Activated CD4-positive, alpha-beta T cell treated with anti-CD3 and anti-CD28 coated beads for 36 hours (primary cell): Measurements from ENCODE around the gene TDRKH. TPM values are rescaled to one million over a fixed set of nuclear protein-coding genes. Genes with fewer than 3 reads are reported as not detected.

Source experiments
- ATAC-seq: fragments of 200-7000 bp; cut with Tn5 transposase; one replicate; pipeline ENCODE4 v1.10.0; 2021; ENCODE audit warnings: mild to moderate bottlenecking, moderate library complexity
- CTCF ChIA-PET: fragments of 350-600 bp; sonication (Branson Sonifier 250); formaldehyde crosslinking; loops from one replicate; lab custom pipeline; 2021; ENCODE audit warnings: antibody characterized with exemption; lab: Charles Lee
- POLR2A ChIA-PET: fragments of 350-600 bp; sonication (Branson Sonifier 250); formaldehyde crosslinking; loops from one replicate; lab custom pipeline; 2021; ENCODE audit warnings: antibody characterized with exemption, inconsistent platforms; lab: Charles Lee
- DNase-seq: peaks from one replicate; pipeline ENCODE4 v3.0.0-alpha.2; 2020
- H3K27ac Mint-ChIP-seq: one replicate; pipeline ENCODE4 v1.8.0; 2021; ENCODE audit warnings: mixed read lengths
- H3K27me3 Mint-ChIP-seq: one replicate; pipeline ENCODE4 v1.8.0; 2021; ENCODE audit warnings: mixed read lengths
- H3K36me3 Mint-ChIP-seq: one replicate; pipeline ENCODE4 v1.8.0; 2021; ENCODE audit warnings: low read depth, mixed read lengths
- H3K4me1 Mint-ChIP-seq: one replicate; pipeline ENCODE4 v1.8.0; 2021; ENCODE audit warnings: mixed read lengths
- H3K4me3 Mint-ChIP-seq: one replicate; pipeline ENCODE4 v1.8.0; 2021; ENCODE audit warnings: mild to moderate bottlenecking, moderate library complexity, mixed read lengths
- H3K9me3 Mint-ChIP-seq: one replicate; pipeline ENCODE4 v1.8.0; 2021; ENCODE audit warnings: low read depth, mixed read lengths
- intact Hi-C, 2 experiments: fragments of 100-400 bp; cut with DNase I in 1 of 2; cut with micrococcal nuclease in 1 of 2; formaldehyde crosslinking; loops; one replicate each; pipeline versions ENCODE4 v1.14.2 to v1.15.1; 2022 to 2024; cut with DNase I, micrococcal nuclease
- total RNA-seq, 2 experiments: library from RNA; stranded (reverse); gene quantifications; one replicate each; pipeline ENCODE4 v1.2.3, GENCODE V29; 2021

The TDRKH gene, protein sequence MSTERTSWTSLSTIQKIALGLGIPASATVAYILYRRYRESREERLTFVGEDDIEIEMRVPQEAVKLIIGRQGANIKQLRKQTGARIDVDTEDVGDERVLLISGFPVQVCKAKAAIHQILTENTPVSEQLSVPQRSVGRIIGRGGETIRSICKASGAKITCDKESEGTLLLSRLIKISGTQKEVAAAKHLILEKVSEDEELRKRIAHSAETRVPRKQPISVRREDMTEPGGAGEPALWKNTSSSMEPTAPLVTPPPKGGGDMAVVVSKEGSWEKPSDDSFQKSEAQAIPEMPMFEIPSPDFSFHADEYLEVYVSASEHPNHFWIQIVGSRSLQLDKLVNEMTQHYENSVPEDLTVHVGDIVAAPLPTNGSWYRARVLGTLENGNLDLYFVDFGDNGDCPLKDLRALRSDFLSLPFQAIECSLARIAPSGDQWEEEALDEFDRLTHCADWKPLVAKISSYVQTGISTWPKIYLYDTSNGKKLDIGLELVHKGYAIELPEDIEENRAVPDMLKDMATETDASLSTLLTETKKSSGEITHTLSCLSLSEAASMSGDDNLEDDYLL
- total RNA-seq = 10 to 100 TPM; 18.4 to 19.9 TPM

GRCh38 chr1:151790071-151790939 is at the start of gene TDRKH:
TSS of gene TDRKH (minus strand) at chr1:151790500. CDS start at chr1:151783022, 7,478 bp downstream.
- H3K4me1 Mint-ChIP-seq = peaks cover 18% of the 10 kb centered on the region
- peak within 1 kb of the TSS; percentile 95 for H3K4me3 Mint-ChIP-seq
- ChIA-PET CTCF (interaction anchor here (0.6 to 3.2 kb wide), 22 partner anchors 10 to 319 kb away, joined by 3 to 17 read pairs (median 4); partner anchors contain the start of gene MRPL9), POLR2A (interaction anchor here (0.9 to 1.7 kb wide), 4 partner anchors 27 to 463 kb away, joined by 5 to 11 read pairs (median 8); partner anchors contain the start of gene MRPL9)
- no peaks in the 10 kb centered on the region for H3K27me3 Mint-ChIP-seq
- no peaks in the 10 kb centered on the region for H3K9me3 Mint-ChIP-seq
- peaks cover 3% of the 10 kb centered on the region for H3K36me3 Mint-ChIP-seq
- ATAC-seq (peak; percentile 98), DNase-seq (peak; percentile 100)
- intact Hi-C loops = loop anchor here (1.0 to 2.0 kb wide), 11 partner anchors 27 to 508 kb away; partner anchors contain the start of genes MRPL9 (in 2 of the 2), C2CD4D (in 1 of the 2), PSMB4 (in 1 of the 2) and RFX5 (in 1 of the 2)
- H3K27ac Mint-ChIP-seq = peak within 1 kb of the TSS; percentile 89

DNA sequence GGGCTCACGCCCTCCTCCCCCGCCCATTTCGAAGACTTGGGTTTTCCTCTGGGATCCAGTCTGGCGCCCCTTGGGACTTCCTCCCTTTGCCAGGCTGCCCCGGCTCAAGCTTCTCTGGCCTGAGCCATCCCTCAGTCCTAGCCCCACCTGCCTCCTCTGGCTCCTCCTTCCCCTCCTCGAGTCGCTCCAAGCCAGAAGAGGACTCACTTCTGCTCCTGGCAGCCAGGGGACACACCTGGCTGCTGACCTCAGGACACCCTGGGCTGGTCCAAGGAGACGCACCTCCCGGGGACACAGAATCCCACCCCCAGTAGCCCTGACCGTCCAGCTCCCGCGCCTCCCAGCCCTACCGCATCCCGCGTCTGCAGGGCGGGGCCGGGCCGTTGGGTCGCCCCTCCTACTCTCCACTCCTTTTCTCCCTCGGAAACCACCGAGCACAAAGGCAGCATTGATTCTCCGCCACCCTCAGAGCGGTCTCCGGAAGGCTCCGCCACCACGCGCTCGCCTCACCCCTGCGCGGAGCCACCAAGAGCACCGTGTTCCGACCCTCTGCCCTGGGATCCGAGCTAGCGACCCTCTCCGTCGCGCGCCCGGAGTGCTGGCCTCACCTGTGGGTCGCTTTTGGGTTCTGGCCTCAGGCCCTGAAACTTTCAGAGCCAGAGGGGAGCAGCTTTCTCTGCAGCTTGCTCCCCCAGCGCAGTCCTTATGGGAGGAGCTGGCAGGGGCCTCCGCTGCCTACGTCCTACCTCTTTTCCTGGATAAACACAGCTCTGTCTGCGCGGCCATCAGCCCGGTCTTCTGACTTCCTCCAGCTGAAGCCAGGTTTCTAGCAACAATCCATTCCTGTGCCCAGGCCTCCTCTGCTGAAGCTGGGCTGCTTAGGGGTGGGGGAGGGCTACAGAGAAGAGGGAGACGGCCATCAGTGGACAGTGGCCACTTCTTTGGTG is 49.4 kb upstream of the TDRKH start, which contains the start of gene C2CD4D:
Gene C2CD4D, minus strand, starts transcription at position 364 of the 947 bp plus-strand sequence. CDS start 831 bp downstream, outside the sequence.
- Mint-ChIP-seq H3K9me3 (no peaks in the 10 kb centered on the region), H3K27ac (peak within 1 kb of the TSS; percentile 86), H3K36me3 (peaks cover 14% of the 10 kb centered on the region), H3K4me1 (peaks cover 37% of the 10 kb centered on the region), H3K4me3 (peak within 1 kb of the TSS; percentile 72), H3K27me3 (no peaks in the 10 kb centered on the region)
- CTCF ChIA-PET = interaction anchor here (0.5 to 2.3 kb wide), 3 partner anchors 9 to 246 kb away, joined by 3 to 9 read pairs (median 3); no protein-coding TSS in a partner anchor
- peak; percentile 84 for DNase-seq
- intact Hi-C loops = loop anchor here (1.0 to 5.0 kb wide), 10 partner anchors 49 to 512 kb away; partner anchors contain the start of genes THEM4 (in 2 of the 2), MRPL9 (in 1 of the 2), PI4KB (in 1 of the 2) and POGZ (in 1 of the 2)
- POLR2A ChIA-PET = interaction anchor here (0.7 kb wide), 1 partner anchor 1809 kb away, joined by 3 read pairs; no protein-coding TSS in a partner anchor
- ATAC-seq = peak; percentile 76

DNA sequence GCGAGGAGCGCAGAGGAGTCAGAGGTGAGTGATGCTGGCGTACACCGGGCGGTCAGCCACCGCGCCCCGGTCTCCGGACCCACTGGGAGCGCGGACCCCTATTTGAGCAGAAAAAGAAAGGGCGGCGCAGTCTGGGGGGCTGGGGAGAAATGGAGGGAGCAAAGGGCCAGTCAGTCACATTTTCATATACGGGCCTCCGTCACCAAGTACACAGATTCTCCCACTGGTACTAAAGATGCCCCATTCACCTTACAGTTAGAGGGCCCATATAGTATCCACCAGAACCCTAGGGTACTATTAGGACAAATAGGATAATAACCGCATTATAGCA is 48.7 kb upstream of the TDRKH start:
- Mint-ChIP-seq H3K36me3 (peaks cover 9% of the 10 kb centered on the region), H3K9me3 (no peaks in the 10 kb centered on the region), H3K4me1 (peaks cover 44% of the 10 kb centered on the region), H3K27ac (peak overlapping the region; percentile 86), H3K27me3 (no peaks in the 10 kb centered on the region), H3K4me3 (peak overlapping the region; percentile 72)
- no peak for ATAC-seq
- CTCF ChIA-PET = interaction anchor here (2.3 kb wide), 1 partner anchor 10 kb away, joined by 9 read pairs; no protein-coding TSS in a partner anchor
- intact Hi-C loops = loop anchor here (1.0 to 5.0 kb wide), 9 partner anchors 49 to 512 kb away; partner anchors contain the start of genes THEM4 (in 2 of the 2), MRPL9 (in 1 of the 2), PI4KB (in 1 of the 2) and POGZ (in 1 of the 2)
- POLR2A ChIA-PET = no interaction called here
- no peak for DNase-seq

DNA sequence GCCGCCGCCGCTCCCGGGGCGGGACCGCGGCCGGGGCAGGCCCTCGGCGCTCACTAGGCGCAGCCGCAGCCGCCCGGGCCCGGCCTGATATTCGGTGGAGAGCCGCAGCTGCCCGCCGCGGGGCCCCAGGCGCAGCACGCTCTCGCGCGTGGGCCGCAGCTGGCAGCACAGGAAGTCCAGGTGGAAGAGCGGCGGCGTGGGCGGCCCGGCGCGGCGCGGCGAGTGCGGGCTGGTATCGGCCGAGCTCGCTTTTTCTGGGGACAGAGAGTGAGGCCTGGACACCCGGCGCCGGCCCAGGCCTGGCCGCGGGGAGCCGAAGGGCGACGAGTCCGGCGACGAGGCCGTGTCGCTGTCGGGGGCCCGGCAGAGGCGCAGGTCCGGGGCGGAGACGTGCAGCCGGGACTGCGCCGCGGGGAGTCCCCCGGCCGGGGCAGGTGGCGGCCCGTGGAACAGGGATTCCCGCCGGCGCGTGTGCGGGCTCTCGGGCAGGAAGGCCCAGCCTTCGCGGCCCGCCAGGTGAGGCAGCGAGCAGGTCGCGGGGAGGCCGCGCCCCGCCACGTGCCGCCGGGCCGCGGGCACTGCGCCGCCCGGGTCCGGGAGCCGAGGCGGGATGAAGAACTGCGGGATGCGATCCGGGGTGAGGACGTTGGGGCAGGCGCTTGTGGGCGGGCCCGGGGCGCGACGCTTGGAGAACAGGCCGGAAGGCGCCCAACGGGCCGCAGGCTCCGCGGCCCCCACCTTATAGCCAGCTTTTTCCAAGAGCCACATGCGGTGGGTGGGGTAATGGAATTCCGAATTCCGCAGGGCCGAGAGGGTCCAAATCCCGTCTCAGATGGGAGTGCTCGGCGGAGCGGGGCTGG is 48.2 kb upstream of the TDRKH start:
- Mint-ChIP-seq H3K9me3 (no peaks in the 10 kb centered on the region), H3K36me3 (peaks cover 9% of the 10 kb centered on the region), H3K4me1 (peaks cover 50% of the 10 kb centered on the region), H3K4me3 (peak overlapping the region; percentile 72), H3K27ac (peak overlapping the region; percentile 86), H3K27me3 (no peaks in the 10 kb centered on the region)
- CTCF ChIA-PET = interaction anchor here (1.0 to 4.7 kb wide), 5 partner anchors 8 to 224 kb away, joined by 3 to 19 read pairs (median 7); no protein-coding TSS in a partner anchor
- intact Hi-C loops = loop anchor here (1.0 to 5.0 kb wide), 9 partner anchors 48 to 511 kb away; partner anchors contain the start of genes THEM4 (in 2 of the 2), MRPL9 (in 1 of the 2), PI4KB (in 1 of the 2) and POGZ (in 1 of the 2)
- POLR2A ChIA-PET = no interaction called here
- ATAC-seq (peak; percentile 5), DNase-seq (peak; percentile 72)

DNA sequence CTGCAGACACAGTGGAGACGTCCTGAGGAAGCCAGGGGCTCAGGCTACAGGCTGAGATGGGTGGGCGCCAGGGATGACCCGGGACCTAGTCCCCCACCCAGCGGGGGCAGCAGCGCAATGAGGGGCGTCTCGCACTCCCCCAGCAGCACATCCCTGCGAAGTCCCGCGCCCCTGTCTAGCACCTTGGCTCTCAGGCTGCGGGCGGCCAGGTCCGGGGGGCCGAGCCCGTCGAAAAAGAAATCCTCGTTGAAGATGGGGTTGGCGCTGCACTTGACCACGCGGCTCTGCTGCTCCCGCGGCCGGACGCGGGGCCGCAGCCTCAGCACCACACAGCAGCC is 47.6 kb upstream of the TDRKH start:
- DNase-seq = no peak
- no peaks in the 10 kb centered on the region for H3K9me3 Mint-ChIP-seq
- intact Hi-C loops = loop anchor here (2.0 to 5.0 kb wide), 11 partner anchors 71 to 511 kb away; partner anchors contain the start of genes MRPL9 (in 1 of the 2), PI4KB (in 1 of the 2), POGZ (in 1 of the 2) and RFX5 (in 1 of the 2)
- no peaks in the 10 kb centered on the region for H3K27me3 Mint-ChIP-seq
- ATAC-seq = no peak
- peaks cover 55% of the 10 kb centered on the region for H3K4me1 Mint-ChIP-seq
- ChIA-PET POLR2A (no interaction called here), CTCF (interaction anchor here (1.0 to 4.7 kb wide), 5 partner anchors 8 to 223 kb away, joined by 3 to 19 read pairs (median 7); no protein-coding TSS in a partner anchor)
- H3K4me3 Mint-ChIP-seq = peak overlapping the region; percentile 72
- H3K36me3 Mint-ChIP-seq = peaks cover 9% of the 10 kb centered on the region
- H3K27ac Mint-ChIP-seq = peak overlapping the region; percentile 89

- no peaks in the 10 kb centered on the region for H3K9me3 Mint-ChIP-seq
- peak overlapping the region; percentile 72 for H3K4me3 Mint-ChIP-seq
- ChIA-PET POLR2A (interaction anchor here (1.0 kb wide), 1 partner anchor 10 kb away, joined by 4 read pairs; no protein-coding TSS in a partner anchor), CTCF (interaction anchor here (0.6 to 4.7 kb wide), 25 partner anchors 9 to 388 kb away, joined by 3 to 19 read pairs (median 4); partner anchors contain the start of genes MRPL9 and RIIAD1)
- H3K36me3 Mint-ChIP-seq = peaks cover 9% of the 10 kb centered on the region
- DNase-seq (peak; percentile 54), ATAC-seq (peak; percentile 24)
- intact Hi-C loops = loop anchor here (2.0 to 5.0 kb wide), 9 partner anchors 75 to 510 kb away; partner anchors contain the start of genes MRPL9 (in 1 of the 2), PI4KB (in 1 of the 2), POGZ (in 1 of the 2) and RIIAD1 (in 1 of the 2)
- H3K4me1 Mint-ChIP-seq = peaks cover 61% of the 10 kb centered on the region
- no peaks in the 10 kb centered on the region for H3K27me3 Mint-ChIP-seq
- peak overlapping the region; percentile 89 for H3K27ac Mint-ChIP-seq
Observed at GRCh38 chr1:151837197-151837596, 46.9 kb upstream of the TDRKH start.

DNA sequence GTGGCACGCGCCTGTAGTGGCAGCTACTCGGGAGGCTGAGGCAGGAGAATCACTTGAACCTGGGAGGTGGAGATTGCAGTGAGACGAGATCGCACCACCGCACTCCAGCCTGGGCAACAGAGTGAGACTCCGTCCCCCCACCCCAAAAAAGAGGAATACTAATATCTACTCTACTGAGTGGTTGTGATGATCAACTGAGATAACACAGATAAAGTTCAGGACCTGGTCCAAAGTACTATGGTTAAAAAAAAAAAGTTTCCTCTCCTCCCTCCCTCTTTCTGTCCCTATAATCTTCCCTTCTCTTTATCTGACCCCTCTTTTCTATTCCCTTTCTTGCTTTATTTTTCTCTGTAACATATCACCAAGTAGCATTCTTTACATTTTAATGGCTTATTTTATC is 45.3 kb upstream of the TDRKH start:
- Mint-ChIP-seq H3K36me3 (no peaks in the 10 kb centered on the region), H3K4me1 (peaks cover 67% of the 10 kb centered on the region), H3K27me3 (no peaks in the 10 kb centered on the region), H3K27ac (no peak overlapping the region), H3K4me3 (no peak overlapping the region), H3K9me3 (no peaks in the 10 kb centered on the region)
- no peak for DNase-seq
- ATAC-seq = no peak
- intact Hi-C loops = loop anchor here (5.0 kb wide), 5 partner anchors 73 to 508 kb away; partner anchors contain the start of genes MRPL9 (in 1 of the 2), PI4KB (in 1 of the 2), POGZ (in 1 of the 2) and SNX27 (in 1 of the 2)
- ChIA-PET POLR2A (no interaction called here), CTCF (interaction anchor here (0.6 to 4.7 kb wide), 20 partner anchors 8 to 294 kb away, joined by 3 to 19 read pairs (median 4); partner anchors contain the start of genes MRPL9 and TDRKH)

DNA sequence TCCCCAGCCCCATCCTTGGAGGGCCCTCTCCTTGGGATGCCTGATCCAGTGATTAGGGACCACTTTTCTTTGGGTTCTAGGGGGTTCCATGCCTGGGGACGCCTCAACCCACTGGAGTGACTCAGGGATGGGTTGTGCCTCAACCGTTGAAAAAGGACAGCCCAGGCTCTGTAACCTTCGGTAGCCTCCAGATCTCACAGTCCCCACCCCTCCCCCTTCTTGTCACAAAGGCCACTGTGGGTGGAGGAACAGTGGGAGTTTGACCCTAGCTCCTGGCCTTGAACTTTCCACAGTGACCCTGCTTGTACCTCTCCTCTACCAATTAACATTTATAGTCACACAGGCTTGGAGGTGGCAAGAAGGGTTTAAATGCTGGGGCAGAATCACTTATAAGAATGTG is 43.9 kb upstream of the TDRKH start:
- ChIA-PET CTCF (interaction anchor here (0.8 to 4.7 kb wide), 9 partner anchors 10 to 534 kb away, joined by 3 to 19 read pairs (median 6); partner anchors contain the start of genes MRPL9 and TDRKH), POLR2A (interaction anchor here (0.6 kb wide), 2 partner anchors 98 to 136 kb away, joined by 3 to 4 read pairs; no protein-coding TSS in a partner anchor)
- DNase-seq (no peak), ATAC-seq (no peak)
- intact Hi-C loops = no loop called here
- no peaks in the 10 kb centered on the region for H3K9me3 Mint-ChIP-seq
- H3K4me1 Mint-ChIP-seq = peaks cover 72% of the 10 kb centered on the region
- no peaks in the 10 kb centered on the region for H3K36me3 Mint-ChIP-seq
- no peak overlapping the region for H3K4me3 Mint-ChIP-seq
- H3K27me3 Mint-ChIP-seq = no peaks in the 10 kb centered on the region
- H3K27ac Mint-ChIP-seq = no peak overlapping the region
